ENCODE measurements around the gene ADNP.

GRCh38 chr20:50885068-50885467 is 46.2 kb downstream of the ADNP start:
- no peak for TF ChIP-seq POLR2A (IDR thresholded peaks at IDR 0.05)
- TF ChIP-seq, protein P1, sequence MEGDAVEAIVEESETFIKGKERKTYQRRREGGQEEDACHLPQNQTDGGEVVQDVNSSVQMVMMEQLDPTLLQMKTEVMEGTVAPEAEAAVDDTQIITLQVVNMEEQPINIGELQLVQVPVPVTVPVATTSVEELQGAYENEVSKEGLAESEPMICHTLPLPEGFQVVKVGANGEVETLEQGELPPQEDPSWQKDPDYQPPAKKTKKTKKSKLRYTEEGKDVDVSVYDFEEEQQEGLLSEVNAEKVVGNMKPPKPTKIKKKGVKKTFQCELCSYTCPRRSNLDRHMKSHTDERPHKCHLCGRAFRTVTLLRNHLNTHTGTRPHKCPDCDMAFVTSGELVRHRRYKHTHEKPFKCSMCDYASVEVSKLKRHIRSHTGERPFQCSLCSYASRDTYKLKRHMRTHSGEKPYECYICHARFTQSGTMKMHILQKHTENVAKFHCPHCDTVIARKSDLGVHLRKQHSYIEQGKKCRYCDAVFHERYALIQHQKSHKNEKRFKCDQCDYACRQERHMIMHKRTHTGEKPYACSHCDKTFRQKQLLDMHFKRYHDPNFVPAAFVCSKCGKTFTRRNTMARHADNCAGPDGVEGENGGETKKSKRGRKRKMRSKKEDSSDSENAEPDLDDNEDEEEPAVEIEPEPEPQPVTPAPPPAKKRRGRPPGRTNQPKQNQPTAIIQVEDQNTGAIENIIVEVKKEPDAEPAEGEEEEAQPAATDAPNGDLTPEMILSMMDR (IDR thresholded peaks at IDR 0.05), result no peak
- no peak for TF ChIP-seq POLR2AphosphoS5 (IDR thresholded peaks at IDR 0.05)
- TF ChIP-seq EP300 (IDR thresholded peaks at IDR 0.05), result no peak

All from gastroesophageal sphincter (tissue), 3 donors.